ENCODE results near the gene EML6.
"Not testable (repeated sequence)": the region's sequence is repeated elsewhere in the genome, so short reads cannot be mapped to it uniquely, and the experiment has no call there.

Gene EML6

DNA sequence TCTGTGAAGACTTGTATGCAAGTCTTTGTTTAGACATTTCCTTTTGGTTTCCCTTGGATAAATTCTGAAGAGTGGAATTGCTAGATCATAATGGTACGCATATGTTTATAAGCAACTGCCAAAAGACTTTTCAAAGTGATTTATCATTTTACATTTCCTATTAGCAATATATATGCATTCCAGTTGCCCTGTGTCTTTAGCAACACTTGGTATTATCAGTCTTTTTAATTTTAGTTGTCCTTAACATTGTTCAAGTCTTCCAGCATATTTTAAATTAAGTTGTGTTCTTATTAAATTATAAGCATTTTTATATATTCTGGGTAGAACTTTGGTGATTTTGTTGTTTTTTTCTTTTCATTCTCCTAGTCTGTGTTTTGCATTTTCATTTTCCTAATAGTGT is 81.8 kb downstream of the EML6 start:
- no peak for DNase-seq

DNA sequence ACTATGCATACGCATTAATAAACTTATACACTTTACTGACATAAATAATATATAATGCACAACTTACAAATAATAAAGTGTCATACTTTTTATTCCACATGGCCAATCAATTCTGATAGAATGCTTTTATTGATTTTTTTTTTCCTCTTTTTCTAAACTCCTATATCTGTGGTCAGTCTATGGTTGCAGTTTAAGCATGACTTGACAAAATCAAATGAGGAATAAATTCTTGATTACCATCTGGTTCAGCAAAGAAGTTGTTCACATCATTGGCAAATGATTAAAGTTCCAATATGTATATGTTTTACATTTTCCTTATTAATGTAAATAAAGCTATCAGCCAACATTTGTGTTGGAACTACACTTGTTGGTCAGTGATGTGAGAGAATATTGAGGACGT is 83.5 kb downstream of the EML6 start:
- no peak for DNase-seq

DNA sequence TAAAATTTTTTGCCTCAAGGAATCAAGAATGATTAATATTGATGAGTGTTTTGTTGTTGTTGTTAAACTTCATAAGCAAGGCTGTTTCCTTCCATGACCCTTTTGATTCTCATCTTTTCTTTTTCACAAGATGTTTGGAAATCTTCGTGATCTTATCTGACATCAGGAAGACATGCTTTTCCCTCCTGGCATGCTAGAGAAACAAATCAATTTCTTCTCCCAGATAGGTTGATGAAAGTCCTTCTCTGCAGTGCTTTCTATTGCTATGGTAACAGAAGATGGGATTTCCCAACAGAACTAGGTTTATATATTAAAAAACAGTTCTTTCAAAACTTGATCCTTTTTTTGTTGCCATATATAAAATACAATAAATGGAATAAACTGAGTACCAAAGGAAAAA is 85.2 kb downstream of the EML6 start:
- DNase-seq = no peak

DNA sequence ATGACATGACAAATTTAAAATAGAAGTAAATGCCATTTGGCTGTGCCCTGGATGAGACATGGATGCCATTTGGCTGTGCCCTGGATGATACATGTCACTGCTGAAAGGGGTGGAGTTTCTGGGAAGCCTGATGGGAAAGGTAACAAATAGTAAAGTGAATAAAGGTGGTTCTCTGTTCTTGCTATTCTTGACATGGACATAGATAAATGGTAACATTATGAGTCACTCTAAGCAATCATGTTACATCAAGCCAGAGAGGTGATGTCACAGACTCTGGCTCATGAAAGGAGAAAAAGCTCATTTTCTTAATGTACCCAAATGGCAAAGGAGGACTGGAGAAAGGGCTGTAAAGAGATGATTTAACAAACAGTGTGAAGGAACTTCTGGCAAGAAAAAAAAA is 86.4 kb downstream of the EML6 start:
- DNase-seq = no peak

DNA sequence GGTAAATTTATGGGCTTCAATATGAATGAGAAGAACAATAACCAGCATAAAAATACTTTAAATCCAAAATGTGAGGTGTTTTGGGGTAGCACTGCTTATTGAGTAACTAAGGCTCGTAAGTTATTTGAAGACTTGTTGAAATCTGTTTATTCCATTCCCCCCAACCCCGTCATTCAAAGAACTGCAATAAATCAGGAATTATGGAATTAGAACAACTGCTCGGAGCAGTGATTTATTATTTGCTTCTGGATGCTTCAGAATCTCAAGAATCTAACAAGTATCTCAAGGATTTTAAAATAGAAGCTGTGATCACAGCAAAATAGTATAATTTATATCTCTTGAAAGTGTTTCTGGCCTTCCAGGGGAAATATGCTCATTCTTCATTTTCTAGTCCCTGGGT is 86.8 kb downstream of the EML6 start:
- no peak for DNase-seq

DNA sequence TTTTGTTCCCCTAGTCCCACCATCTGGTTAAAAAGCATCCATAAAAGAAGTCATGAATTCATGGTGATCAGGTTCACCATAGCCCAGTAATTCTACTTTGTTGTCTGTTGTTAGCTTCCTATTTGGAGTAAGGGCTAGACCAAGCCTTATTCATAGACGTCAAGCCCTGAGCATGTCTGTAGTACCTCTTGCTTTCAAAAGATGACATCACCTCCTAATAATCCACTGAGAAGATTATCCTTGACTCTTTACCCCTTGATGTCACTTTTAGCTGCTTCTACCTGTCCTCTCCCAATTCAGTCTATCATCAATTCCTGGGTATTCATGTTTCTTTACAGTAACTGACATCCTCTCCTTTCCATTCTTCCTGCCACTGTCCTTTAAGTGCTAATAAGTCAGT is 90.1 kb downstream of the EML6 start:
- no peak for DNase-seq

DNA sequence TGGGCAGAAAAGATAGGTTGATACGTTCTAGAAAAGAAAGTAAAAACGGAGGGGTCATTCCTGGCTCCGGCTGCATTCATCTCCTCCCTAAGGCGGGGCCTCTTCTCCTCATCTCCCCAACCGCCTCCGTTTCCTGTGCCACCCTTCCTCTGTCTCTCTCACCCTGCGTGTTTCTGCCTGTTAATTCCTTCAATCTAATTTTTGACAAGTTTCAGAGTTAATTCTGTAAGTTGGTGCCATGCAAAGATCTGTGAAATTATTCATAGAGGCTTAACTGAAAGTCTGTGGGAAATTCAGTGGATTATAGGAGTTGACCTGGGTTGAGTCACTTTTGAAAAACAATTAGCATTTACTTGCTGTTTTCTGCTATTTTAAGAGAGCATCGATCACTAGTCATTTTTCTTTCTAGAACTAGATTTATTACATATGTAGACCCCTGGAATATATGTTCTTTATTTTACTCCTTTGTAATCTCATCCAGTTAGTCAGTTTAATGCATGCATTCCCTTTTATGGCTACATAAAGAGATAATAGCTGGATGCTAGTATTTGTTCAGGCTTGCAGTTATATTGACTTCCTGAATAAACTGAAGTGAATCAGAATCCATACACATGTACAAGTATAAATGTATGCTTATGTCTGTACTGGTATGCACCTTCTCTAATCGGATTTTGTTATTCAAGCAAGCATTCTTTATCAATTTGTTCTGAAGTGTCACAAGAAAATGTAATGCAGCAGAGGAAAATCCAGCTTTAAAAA is 91.1 kb downstream of the EML6 start:
- no peak for DNase-seq

DNA sequence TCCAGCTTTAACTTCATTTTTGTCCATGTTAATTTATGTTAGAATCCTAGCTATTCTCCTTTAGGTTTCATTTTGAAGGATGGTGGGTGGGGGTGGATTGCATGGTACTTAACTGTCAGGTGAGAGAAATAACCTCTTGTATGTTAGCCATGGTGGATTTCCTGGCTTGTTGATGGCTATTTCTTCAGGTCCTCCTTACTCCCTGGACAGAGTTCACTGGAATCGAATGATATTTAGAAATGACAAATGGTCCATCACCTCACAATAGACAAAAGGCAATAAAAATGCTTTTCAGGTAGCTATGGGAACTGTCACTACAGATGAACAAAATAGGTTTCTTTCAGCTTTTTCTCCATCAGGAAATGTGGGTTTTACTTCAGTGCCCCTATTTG is 91.7 kb downstream of the EML6 start:
- no peak for DNase-seq

DNA sequence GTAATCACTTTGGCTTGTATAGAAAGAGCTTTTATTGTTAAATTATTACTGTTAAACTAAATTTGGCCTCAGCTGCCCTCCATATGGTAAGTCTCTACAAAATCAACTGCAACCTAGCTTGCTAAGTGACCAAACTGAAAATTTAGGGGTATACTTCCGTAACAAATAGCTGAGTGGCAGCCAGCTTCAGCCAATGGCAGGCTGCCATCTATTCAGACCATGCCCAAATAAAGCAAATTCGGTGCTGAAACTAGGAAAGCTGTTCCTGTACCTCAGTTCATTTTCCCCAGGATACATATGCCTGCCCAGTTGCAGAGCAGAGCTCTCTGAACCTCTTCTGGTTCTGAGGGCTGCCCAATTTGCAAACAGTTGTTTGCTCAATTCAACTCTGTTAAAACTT is 94.8 kb downstream of the EML6 start:
- peak; percentile 19 to 81 for DNase-seq

DNA sequence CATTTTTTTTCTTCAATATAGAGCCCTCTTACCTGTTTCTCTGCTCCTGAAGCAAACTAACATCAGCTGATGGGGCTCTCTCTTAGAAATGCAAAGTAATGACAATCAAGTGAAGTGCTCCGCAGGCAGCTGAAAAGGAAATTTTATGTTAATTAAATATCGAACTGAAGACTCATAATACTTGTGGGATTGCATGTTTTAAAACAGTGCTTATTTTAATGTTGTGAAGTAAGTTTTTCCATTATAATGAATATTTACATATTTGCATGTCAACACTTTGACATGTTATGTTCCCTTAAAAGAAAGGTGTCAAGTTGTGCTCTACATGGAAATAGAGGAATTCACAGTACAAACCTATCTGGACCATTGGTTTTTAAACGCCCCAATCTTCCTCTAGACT is 97.1 kb downstream of the EML6 start:
- no peak for DNase-seq

DNA sequence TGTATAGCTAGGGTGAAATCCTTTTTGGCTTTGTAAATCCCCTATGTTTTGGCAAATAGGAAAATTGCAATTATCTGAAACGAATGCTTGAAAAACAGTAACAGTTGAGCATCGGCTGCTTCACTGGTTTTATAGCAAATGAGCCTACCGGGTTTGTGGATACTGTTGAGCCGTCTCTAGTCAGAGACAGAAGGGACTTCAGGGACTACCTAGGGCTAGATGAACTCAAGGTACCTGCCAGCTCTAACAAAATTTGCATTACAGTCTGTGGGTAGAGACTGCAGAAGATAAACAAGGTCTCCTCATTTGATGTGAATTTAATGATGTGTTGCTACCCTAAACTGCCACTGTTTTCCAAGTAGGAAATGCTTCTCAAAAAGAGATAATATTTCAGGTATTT is 101.1 kb downstream of the EML6 start:
- DNase-seq = no peak

DNA sequence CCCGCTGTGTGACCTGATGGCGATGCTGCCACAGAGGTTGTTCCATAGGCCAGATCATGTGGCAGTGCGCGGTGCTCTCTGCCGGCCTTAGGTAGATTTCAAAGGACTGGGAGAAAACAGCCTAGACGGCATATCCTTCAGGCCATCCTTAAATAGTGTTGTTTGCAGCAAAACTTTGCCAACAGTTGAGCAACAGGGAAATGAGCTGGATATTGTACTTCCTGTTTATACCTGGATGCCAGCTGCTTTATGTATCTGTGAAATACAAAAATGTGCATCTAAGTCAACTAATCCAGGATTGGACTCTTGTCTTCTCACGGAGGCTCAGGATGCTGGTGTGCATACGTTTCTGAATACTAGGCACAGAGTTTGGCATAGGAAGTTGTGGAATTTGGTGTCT is 107.1 kb downstream of the EML6 start:
- DNase-seq = no peak

DNA sequence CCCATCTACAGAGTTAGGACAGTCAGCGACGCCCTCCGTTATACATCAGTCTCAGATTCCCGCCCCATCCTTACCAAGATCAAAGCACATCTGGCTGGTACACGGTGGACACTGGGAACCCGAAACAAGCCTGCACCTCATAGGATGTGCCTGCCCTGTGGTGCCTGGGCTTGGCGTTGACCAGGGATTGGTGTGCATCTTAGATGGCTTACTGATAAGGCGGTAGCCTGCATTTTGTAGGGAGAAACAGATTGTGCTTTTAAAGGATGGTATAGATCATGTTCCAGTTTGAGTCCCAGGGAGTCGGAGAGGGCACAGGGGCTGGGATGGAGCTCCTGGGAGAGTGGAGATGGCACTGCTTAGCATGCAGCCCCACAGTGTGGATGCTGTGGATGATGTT is 108.0 kb downstream of the EML6 start:
- DNase-seq = no peak

DNA sequence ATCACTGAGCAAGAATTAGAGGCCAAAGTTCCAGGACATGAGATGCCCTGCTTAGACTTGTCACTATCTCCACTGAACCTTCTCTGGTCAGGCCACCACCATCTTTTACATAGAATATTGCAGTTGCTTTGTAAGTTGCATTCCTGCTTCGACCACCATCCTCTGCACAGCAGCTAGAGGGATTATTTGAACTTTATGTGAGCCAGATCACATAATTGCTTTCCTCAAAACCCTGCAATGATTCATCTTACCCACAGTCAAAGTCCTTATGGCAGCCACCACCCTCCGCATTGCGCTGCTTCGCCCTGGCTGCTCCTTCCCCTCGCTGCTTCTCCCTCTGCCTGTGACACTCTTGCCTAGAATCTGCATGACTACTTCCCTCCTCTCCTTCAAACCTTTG is 111.3 kb downstream of the EML6 start:
- no peak for DNase-seq

DNA sequence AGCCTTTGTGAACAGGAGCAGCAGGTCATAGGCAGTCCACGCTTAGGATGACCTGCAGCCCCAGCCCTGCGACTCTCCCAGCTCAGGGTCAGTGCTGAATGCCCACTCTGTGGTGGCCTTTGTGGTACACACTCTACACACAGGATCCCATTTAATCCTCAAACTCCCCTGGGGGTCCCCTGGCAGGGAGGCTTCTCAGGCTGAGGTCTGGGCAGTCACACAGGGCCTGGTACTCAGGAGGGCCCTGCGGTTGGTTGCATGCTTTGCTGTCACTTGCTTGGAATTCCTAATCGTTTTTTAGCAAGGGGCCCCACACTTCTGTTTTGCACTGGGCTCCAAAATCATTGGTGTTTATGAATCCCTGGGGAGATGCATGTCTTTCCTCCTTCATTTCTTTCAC is 113.0 kb downstream of the EML6 start:
- no peak for DNase-seq

DNA sequence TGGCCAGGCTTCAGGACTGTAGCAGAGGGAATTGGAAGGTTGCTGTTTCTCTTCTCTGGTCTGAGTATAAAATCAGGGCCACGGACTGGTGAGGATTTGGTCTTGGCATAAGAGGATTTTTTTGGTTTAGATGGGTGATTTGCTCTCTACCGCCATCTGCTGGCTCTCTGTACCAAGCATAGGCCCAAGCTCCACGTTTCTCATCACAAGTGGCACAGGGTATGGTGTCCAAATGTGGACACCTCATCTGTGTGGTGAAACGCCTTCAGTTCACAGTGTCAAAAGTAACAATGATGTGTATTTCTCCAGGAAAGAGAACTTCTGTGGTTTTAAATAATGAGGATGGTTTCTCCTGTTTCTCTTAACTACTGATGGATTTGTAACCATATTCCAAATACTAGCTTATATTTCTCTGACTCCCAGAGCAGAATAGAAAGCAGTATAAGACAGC is 115.1 kb downstream of the EML6 start:
- DNase-seq = peak; percentile 61 to 84

DNA sequence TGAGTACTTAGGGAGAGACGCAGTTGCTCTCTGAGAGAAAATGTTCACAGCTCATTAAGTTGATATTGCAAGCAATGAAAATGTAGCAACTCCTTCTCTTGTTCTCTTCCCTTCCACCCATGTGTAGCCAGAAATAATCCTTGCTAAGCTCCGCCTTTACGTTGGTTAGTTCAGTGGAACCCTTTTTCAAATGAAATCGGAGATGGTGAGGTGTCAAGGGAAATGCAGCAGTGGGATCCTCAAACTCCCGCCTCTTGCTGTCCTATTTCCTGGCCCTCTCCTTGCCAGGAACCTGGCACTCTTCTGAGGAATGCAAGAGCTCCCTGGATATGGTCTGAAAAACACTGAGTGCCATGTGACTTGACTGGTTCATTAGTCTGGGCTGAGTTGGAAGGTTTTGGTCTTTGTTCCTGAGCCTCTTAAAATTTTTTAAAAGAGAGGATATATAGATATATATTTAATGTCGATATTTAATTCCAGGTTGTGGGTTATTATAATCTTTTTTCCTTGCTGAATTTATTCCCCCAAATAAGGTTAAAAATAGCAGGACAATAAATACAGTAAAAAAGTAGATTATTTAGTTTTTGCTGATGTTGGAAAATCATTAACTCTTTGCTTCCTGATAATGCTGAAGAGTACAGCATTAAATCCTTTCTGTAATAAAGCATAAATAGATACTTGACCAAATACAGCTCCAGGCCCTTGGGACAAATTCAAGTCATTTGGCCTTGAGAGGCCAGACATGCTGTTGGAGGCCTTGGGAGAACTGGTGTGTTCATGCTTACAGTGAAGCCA is 116.2 kb downstream of the EML6 start:
- DNase-seq = peak; percentile 6 to 70

DNA sequence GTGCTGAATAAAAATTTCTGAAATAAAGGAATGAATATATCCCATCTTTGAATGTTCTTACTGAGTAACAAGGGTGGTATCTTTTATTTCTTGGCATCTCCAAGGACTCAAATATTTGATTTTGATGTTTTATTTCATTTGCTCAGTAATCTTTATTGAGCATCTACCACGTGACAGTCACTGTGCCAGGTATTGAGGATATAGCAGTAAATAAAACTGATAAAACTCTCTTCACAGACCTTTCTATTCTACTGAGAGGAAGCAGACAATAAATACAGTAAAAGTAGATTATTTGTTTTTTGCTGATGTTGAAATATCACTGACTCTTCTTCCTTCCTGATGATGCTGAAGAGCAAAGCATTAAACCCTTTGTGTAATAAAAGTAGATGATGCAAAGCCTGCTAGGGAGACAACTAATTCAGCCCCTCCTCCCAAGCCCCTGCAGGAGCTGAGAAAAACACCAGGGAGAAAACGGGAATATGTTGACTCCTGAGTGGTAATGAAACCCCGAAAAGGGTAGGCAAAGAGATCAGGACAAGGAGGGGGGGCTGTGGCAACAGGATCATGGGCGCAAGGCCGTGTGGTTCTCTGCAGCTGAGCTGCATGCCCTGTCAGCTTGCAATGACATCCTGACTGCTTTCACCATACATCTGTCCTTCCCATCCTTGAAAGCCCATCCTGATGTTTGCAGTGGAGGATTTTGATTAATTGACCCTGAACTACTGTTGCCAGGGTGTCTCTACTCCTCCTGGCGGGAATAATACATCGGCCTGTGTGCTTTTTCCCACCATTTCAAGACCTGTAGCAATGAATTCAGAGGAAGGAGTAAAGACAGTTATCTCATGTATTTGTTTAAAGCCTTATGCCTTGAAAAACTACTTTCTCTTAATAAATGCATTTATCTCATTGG is 117.4 kb downstream of the EML6 start:
- no peak for DNase-seq

DNA sequence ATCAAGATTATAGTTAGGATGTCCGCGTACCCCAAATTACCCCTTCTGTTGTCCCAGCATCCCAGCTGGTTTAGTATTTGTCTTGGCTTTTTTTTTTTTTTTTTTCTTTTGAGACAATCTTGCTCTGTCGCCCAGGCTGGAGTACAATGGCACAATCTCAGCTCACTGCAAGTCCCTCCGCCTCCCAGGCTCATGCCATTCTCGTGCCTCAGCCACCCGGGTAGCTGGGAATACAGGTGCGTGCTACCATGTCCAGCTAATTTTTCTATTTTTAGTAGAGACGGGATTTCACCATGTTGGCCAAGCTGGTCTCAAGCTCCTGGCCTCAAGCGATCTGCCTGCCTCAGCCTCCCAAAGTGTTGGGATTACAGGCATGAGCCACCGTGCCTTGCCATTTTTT is 118.0 kb downstream of the EML6 start:
- not testable (repeated sequence) for DNase-seq

DNA sequence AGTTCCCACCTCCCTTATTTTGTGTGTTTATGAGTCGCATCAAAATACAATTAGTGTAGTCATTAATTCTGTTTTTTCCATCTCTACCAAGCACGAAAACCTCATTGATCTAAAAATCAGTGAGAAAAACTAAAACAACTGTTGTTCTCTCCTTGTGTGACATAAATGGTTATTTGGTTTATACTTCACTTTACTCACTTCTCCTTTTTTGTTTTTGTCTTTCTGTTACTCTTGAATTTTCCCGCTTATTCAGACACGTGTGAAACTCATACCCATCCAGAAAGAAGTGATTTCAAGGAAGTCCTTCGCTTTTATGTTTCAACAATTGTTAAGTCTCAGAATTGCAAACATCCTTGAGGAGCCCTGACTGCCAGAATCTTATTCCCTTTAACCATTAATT is 121.6 kb downstream of the EML6 start:
- DNase-seq = no peak

DNA sequence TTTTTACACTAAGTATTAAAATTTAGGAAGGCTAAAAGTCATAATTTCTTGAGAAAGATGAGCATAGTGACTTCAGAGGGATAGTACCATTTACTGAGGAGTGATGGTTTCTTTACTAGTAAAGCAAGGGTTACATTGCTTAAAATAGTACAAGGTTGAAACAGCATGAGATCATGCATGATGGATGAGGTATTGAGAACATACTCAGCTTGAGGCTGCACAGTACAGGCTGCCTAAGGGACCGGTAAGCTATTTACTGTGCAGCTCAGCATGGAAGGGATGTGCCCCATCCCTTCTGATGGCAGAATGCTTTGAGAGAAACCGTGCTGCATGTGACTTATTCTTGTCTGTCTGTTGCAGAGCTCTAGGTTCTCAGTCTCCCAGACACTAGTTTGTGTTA is 122.1 kb downstream of the EML6 start:
- DNase-seq = no peak

DNA sequence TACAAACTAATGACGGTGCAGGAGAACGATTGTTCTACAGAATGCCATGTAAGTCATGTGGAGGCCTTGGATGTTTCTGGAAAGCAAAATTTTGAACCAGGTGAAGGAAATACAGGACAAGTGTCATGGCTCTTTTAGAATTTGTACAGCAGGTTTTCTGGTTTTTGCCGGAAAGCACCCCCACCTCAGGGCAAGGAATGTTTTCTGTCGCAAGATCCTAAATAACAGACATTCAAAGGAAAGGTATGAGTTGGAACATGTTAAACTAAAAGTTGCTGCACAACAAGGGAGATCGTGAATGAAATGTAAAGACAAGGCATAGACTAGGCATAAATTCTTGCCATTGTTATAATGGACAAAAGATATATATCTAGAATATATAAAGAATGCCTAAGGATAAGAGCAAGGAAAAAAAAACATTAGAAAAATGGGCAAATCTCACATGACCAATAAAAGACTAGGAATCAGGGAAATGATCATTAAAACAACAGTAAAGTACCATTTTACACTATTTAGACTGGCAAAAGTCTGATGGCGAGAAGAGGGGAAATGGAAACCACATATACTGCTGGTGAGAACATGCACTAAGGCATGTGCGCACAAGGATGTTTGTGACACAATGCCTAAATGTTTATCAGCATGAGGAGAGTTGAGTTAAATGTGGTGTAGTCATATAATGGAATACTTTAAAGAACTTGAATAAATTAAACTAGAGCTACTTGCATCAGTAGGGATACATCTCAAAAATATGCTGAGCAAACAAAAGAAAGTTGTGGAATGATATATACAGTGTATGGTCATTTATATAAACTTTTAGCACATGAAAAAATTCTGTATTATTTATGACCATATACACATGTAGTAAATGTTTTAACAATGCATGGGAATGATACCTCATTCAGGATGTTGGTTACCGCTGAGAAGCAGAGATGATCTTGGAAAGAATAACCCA is 127.0 kb downstream of the EML6 start:
- no peak for DNase-seq

Measured in NCI-H446 (cell line).